HEK293 (cell line): ENCODE measurements around the gene NRP1.

Experiments
- CTCF ChIA-PET: fragments of 350-600 bp; formaldehyde crosslinking; extraction: SDS; loops from one replicate; lab custom pipeline; 2021; ENCODE audit warnings: antibody characterized with exemption; lab: Yijun Ruan, JAX
- POLR2A ChIA-PET: fragments of 300-600 bp; formaldehyde crosslinking; extraction: SDS; loops from one replicate; lab custom pipeline; 2020; ENCODE audit warnings: antibody characterized with exemption, inconsistent platforms; lab: Yijun Ruan, JAX
- H3K27ac ChIP-seq: fragments of 200-500 bp; sonication (Bioruptor generic); 2 replicates; pipeline ENCODE4 v1.5.1; 2014; ENCODE audit warnings: low read depth, low read length, control low read depth, inconsistent platforms; ENCODE audit errors: extremely low read depth
- H3K36me3 ChIP-seq, 2 experiments: fragments of 200-500 bp in 1 of 2; sonication (Bioruptor generic) in 1 of 2; 1 replicate in 1 of 2; 2 replicates in 1 of 2; pipeline ENCODE4 v1.5.1; 2014 to 2017; ENCODE audit warnings: inconsistent platforms in 2 of 2, low read length in 2 of 2; ENCODE audit not compliant: control insufficient read depth in 2 of 2, insufficient read depth in 1 of 2
- H3K4me1 ChIP-seq: fragments of 200-500 bp; sonication (Bioruptor generic); 2 replicates; pipeline ENCODE4 v1.5.1; 2014; ENCODE audit warnings: mild to moderate bottlenecking, low read length, inconsistent platforms; ENCODE audit not compliant: control insufficient read depth, insufficient read depth
- H3K4me3 ChIP-seq: 2 replicates; pipeline ENCODE4 v1.5.1; 2011; ENCODE audit warnings: low read depth, mild to moderate bottlenecking, control low read depth, low read length, moderate library complexity
- H3K9me3 ChIP-seq: fragments of 200-500 bp; sonication (Bioruptor generic); 2 replicates; pipeline ENCODE4 v1.5.1; 2014; ENCODE audit warnings: low read depth, low read length, inconsistent platforms; ENCODE audit not compliant: control insufficient read depth, insufficient read depth
- AEBP2 ChIP-seq: fragments of 450-650 bp; formaldehyde crosslinking; IDR thresholded peaks from 2 replicates; pipeline ENCODE4 v1.5.1; 2016; ENCODE audit warnings: missing biosample characterization, missing genetic modification characterization, borderline replicate concordance
- GLIS2 ChIP-seq: fragments of 450-650 bp; formaldehyde crosslinking; IDR thresholded peaks from 2 replicates; pipeline ENCODE4 v1.5.1; 2016; ENCODE audit warnings: missing biosample characterization, missing genetic modification characterization
- HOXC10 ChIP-seq: sonication (generic); formaldehyde crosslinking; IDR thresholded peaks from 2 replicates; pipeline ENCODE4 v1.8.1; 2023; ENCODE audit warnings: mild to moderate bottlenecking, missing genetic modification reagents
- ZNF114 ChIP-seq: fragments of 450-650 bp; formaldehyde crosslinking; IDR thresholded peaks from 2 replicates; pipeline ENCODE4 v1.5.0; 2017; ENCODE audit warnings: missing biosample characterization, missing genetic modification characterization
- ZNF132 ChIP-seq: fragments of 450-650 bp; formaldehyde crosslinking; IDR thresholded peaks from 2 replicates; pipeline ENCODE4 v1.5.1; 2017; ENCODE audit warnings: missing biosample characterization, missing genetic modification characterization, borderline replicate concordance
- ZNF133 ChIP-seq: fragments of 450-650 bp; formaldehyde crosslinking; IDR thresholded peaks from 2 replicates; pipeline ENCODE4 v1.5.1; 2016; ENCODE audit warnings: missing biosample characterization, missing genetic modification characterization
- ZNF146 ChIP-seq: fragments of 450-650 bp; formaldehyde crosslinking; IDR thresholded peaks from 2 replicates; pipeline ENCODE4 v1.5.1; 2016; ENCODE audit warnings: missing biosample characterization, missing genetic modification characterization
- ZNF155 ChIP-seq: fragments of 450-650 bp; formaldehyde crosslinking; IDR thresholded peaks from 2 replicates; pipeline ENCODE4 v1.5.1; 2016; ENCODE audit warnings: missing biosample characterization, missing genetic modification characterization
- ZNF214 ChIP-seq: fragments of 450-650 bp; formaldehyde crosslinking; IDR thresholded peaks from 2 replicates; pipeline ENCODE4 v1.5.1; 2017; ENCODE audit warnings: missing biosample characterization, mild to moderate bottlenecking, missing genetic modification characterization, borderline replicate concordance
- ZNF221 ChIP-seq: fragments of 450-650 bp; formaldehyde crosslinking; IDR thresholded peaks from 2 replicates; pipeline ENCODE4 v1.5.1; 2017; ENCODE audit warnings: missing biosample characterization, missing genetic modification characterization, borderline replicate concordance
- ZNF24 ChIP-seq: fragments of 450-650 bp; formaldehyde crosslinking; IDR thresholded peaks from 2 replicates; pipeline ENCODE4 v1.5.1; 2016; ENCODE audit warnings: missing biosample characterization, missing genetic modification characterization
- ZNF280C ChIP-seq: fragments of 450-650 bp; formaldehyde crosslinking; IDR thresholded peaks from 2 replicates; pipeline ENCODE4 v1.5.1; 2016; ENCODE audit warnings: missing biosample characterization, missing genetic modification characterization
- ZNF544 ChIP-seq: fragments of 450-650 bp; formaldehyde crosslinking; IDR thresholded peaks from 2 replicates; pipeline ENCODE4 v1.5.0; 2017; ENCODE audit warnings: missing biosample characterization, missing genetic modification characterization
- ZNF555 ChIP-seq: fragments of 450-650 bp; formaldehyde crosslinking; conservative IDR thresholded peaks from 2 replicates; pipeline ENCODE4 v1.5.1; 2017; ENCODE audit warnings: missing biosample characterization, mild to moderate bottlenecking, missing genetic modification characterization, inconsistent platforms
- ZNF561 ChIP-seq: fragments of 450-650 bp; IDR thresholded peaks from 2 replicates; pipeline ENCODE4 v1.5.1; 2018; ENCODE audit warnings: missing biosample characterization, missing genetic modification characterization, borderline replicate concordance
- ZNF623 ChIP-seq: fragments of 450-650 bp; formaldehyde crosslinking; IDR thresholded peaks from 2 replicates; pipeline ENCODE4 v1.5.1; 2016; ENCODE audit warnings: missing biosample characterization, missing genetic modification characterization
- ZNF624 ChIP-seq: fragments of 450-650 bp; formaldehyde crosslinking; IDR thresholded peaks from 2 replicates; pipeline ENCODE4 v1.5.1; 2017; ENCODE audit warnings: missing biosample characterization, missing genetic modification characterization
- ZNF639 ChIP-seq: fragments of 450-650 bp; formaldehyde crosslinking; IDR thresholded peaks from 2 replicates; pipeline ENCODE4 v1.5.1; 2016; ENCODE audit warnings: missing biosample characterization, missing genetic modification characterization
- ZNF664 ChIP-seq: fragments of 450-650 bp; formaldehyde crosslinking; IDR thresholded peaks from 2 replicates; pipeline ENCODE4 v1.5.1; 2016; ENCODE audit warnings: missing biosample characterization, missing genetic modification characterization
- ZNF785 ChIP-seq: fragments of 450-650 bp; formaldehyde crosslinking; IDR thresholded peaks from 2 replicates; pipeline ENCODE4 v1.5.1; 2016; ENCODE audit warnings: missing biosample characterization, missing genetic modification characterization
- ZSCAN16 ChIP-seq: fragments of 450-650 bp; formaldehyde crosslinking; IDR thresholded peaks from 2 replicates; pipeline ENCODE4 v1.5.1; 2016; ENCODE audit warnings: missing biosample characterization, missing genetic modification characterization
- TF ChIP-seq, protein P1 (sequence below): fragments of 450-650 bp; formaldehyde crosslinking; IDR thresholded peaks from 2 replicates; pipeline ENCODE4 v1.5.1; 2016; ENCODE audit warnings: missing biosample characterization, missing genetic modification characterization
- TF ChIP-seq, protein P2 (sequence below): fragments of 450-650 bp; formaldehyde crosslinking; IDR thresholded peaks from 2 replicates; pipeline ENCODE4 v1.5.1; 2016; ENCODE audit warnings: missing biosample characterization, missing genetic modification characterization
- TF ChIP-seq, protein P3 (sequence below): fragments of 450-650 bp; formaldehyde crosslinking; IDR thresholded peaks from 2 replicates; pipeline ENCODE4 v1.5.1; 2016; ENCODE audit warnings: missing biosample characterization, missing genetic modification characterization

NRP1 gene

DNA sequence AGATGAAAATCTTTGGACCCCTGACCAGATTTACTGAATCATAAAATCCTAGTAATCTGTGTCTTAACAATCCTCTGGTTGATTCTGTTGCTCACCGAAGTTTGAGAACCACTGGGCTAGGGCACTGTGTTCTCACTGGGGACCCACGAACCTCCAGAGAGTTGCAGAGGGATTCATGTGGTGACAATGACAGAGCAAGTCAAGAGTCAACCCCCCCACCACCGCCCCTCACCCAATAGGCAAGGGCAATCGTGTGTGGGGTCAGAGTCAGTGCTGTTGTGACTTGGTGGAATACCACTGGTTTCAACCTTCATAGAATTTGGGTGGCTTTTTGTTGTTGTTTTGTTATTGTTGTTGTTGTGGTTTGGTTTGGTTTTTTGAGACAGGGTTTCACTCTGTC, 23.5 kb upstream of the NRP1 start:
- Histone ChIP-seq H3K4me3 (no peak overlapping the region), H3K4me1 (no peaks in the 10 kb centered on the region), H3K36me3 (no peaks in the 10 kb centered on the region), H3K9me3 (no peaks in the 10 kb centered on the region), H3K27ac (no peak overlapping the region)
- TF ChIP-seq ZNF624 (no peak), GLIS2 (tag by site-specific recombination) (no peak), ZNF24 (no peak), AEBP2 (tag by site-specific recombination) (no peak), ZNF555 (tag by site-specific recombination) (no peak), ZNF544 (tag by site-specific recombination) (no peak), ZNF146 (tag by site-specific recombination) (no peak), ZNF214 (tag by site-specific recombination) (no peak), ZNF623 (tag by site-specific recombination) (no peak), ZNF133 (tag by site-specific recombination) (no peak), ZNF132 (tag by site-specific recombination) (no peak), ZNF114 (no peak), ZNF155 (no peak), HOXC10 (CRISPR knock-in tag) (no peak)
- TF ChIP-seq, protein P1, sequence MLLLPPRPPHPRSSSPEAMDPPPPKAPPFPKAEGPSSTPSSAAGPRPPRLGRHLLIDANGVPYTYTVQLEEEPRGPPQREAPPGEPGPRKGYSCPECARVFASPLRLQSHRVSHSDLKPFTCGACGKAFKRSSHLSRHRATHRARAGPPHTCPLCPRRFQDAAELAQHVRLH (tag by site-specific recombination), result no peak
- TF ChIP-seq, protein P2, sequence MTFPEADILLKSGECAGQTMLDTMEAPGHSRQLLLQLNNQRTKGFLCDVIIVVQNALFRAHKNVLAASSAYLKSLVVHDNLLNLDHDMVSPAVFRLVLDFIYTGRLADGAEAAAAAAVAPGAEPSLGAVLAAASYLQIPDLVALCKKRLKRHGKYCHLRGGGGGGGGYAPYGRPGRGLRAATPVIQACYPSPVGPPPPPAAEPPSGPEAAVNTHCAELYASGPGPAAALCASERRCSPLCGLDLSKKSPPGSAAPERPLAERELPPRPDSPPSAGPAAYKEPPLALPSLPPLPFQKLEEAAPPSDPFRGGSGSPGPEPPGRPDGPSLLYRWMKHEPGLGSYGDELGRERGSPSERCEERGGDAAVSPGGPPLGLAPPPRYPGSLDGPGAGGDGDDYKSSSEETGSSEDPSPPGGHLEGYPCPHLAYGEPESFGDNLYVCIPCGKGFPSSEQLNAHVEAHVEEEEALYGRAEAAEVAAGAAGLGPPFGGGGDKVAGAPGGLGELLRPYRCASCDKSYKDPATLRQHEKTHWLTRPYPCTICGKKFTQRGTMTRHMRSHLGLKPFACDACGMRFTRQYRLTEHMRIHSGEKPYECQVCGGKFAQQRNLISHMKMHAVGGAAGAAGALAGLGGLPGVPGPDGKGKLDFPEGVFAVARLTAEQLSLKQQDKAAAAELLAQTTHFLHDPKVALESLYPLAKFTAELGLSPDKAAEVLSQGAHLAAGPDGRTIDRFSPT, result no peak
- TF ChIP-seq, protein P3, sequence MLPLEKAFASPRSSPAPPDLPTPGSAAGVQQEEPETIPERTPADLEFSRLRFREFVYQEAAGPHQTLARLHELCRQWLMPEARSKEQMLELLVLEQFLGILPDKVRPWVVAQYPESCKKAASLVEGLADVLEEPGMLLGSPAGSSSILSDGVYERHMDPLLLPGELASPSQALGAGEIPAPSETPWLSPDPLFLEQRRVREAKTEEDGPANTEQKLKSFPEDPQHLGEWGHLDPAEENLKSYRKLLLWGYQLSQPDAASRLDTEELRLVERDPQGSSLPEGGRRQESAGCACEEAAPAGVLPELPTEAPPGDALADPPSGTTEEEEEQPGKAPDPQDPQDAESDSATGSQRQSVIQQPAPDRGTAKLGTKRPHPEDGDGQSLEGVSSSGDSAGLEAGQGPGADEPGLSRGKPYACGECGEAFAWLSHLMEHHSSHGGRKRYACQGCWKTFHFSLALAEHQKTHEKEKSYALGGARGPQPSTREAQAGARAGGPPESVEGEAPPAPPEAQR (tag by site-specific recombination), result no peak
- POLR2A ChIA-PET, result no interaction called here
- CTCF ChIA-PET, result interaction anchor here (0.7 kb wide), 1 partner anchor 342 kb away, joined by 3 read pairs; no protein-coding TSS in a partner anchor

- Histone ChIP-seq H3K4me3 (no peak overlapping the region), H3K36me3 (no peaks in the 10 kb centered on the region), H3K27ac (no peak overlapping the region), H3K4me1 (peaks cover 7% of the 10 kb centered on the region; the same call in 1 of the 2 replicates), H3K9me3 (no peaks in the 10 kb centered on the region)
- ChIA-PET POLR2A (no interaction called here), CTCF (no interaction called here)
- TF ChIP-seq ZNF280C (tag by site-specific recombination) (no peak), ZNF561 (tag by site-specific recombination) (no peak), ZNF664 (tag by site-specific recombination) (no peak), ZNF639 (no peak), ZNF785 (tag by site-specific recombination) (no peak), ZSCAN16 (no peak), ZNF221 (no peak)
Observed at GRCh38 chr10:33355274-33355673, 20.8 kb upstream of the NRP1 start.
